ENCODE results near the gene H2AZ2.
"Not testable (repeated sequence)": the region's sequence is repeated elsewhere in the genome, so short reads cannot be mapped to it uniquely, and the experiment has no call there.

The H2AZ2 gene

GRCh38 chr7:44823255-44823781, 24.6 kb downstream of the H2AZ2 start:
- H3K4me3 ChIP-seq (ENCODE audit: low read depth, low read length) = no peak overlapping the region

DNA sequence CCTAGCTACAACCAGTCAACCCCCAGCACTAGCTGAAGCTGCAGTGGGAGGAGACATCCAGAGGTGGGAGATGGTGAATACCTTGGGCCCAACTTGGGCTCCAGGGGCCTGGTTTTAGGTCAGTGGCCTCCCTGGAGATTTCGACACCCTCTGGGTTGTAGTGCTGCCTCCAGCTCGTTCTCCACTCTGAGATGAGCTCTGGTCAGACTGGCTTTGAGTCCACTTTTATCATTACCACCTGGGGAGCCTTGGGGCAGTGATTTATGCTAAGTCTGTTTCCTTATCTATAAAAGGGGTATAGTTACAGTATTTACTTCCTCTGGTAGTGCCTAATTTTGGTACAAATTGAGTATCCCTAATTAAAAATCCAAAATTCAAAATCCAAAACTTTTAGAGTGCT, 28.6 kb downstream of the H2AZ2 start:
- no peak overlapping the region for H3K4me3 ChIP-seq (ENCODE audit: low read depth, low read length)

- H3K4me3 ChIP-seq (ENCODE audit: low read depth, low read length) = no peak overlapping the region
Measured at GRCh38 chr7:44814919-44815318, 33.0 kb downstream of the H2AZ2 start.

DNA sequence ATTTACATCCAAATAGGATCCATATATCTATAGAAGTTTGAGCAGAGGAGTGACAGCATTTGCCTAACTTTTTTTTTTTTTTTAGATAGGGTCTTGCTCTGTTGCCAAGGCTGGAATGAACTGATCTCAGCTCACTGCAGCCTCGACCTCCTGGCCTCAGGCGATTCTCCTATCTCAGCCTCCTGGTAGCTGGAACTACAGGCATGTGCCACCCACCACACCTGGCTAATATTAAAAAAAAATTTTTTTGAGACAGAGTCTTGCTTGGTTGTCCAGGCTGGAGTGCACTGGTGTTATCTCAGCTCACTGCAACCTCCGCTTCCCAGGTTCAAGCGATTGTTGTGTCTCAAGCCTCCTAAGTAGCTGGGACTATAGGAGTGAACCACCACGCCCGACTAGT, 36.3 kb downstream of the H2AZ2 start:
- no peak overlapping the region for H3K4me3 ChIP-seq (ENCODE audit: low read depth, low read length)

DNA sequence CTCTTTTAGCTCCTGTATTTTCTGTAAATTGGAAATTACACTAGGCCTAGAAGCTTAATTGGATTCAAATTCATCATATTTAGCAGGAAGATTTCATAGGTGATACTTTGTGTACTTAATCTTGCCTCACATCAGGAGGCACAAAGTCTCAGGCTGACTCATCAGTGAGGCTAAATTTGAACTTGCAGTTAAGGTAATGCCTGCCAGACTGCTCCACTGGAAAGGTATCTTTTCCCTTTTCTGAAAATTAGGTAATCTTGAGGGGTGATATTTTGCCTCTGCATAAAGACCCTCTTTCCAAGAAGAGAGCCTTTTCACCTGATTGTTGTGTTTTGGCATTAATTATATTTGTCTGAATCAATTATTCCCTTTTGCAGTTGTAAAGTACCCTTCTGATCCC, 36.8 kb downstream of the H2AZ2 start:
- no peak overlapping the region for H3K4me3 ChIP-seq (ENCODE audit: low read depth, low read length)

GRCh38 chr7:44808914-44809393, 38.9 kb downstream of the H2AZ2 start:
- H3K4me3 ChIP-seq (ENCODE audit: low read depth, low read length) = no peak overlapping the region

- H3K4me3 ChIP-seq (ENCODE audit: low read depth, low read length) = no peak overlapping the region
Measured at GRCh38 chr7:44805950-44806349, 41.9 kb downstream of the H2AZ2 start.

DNA sequence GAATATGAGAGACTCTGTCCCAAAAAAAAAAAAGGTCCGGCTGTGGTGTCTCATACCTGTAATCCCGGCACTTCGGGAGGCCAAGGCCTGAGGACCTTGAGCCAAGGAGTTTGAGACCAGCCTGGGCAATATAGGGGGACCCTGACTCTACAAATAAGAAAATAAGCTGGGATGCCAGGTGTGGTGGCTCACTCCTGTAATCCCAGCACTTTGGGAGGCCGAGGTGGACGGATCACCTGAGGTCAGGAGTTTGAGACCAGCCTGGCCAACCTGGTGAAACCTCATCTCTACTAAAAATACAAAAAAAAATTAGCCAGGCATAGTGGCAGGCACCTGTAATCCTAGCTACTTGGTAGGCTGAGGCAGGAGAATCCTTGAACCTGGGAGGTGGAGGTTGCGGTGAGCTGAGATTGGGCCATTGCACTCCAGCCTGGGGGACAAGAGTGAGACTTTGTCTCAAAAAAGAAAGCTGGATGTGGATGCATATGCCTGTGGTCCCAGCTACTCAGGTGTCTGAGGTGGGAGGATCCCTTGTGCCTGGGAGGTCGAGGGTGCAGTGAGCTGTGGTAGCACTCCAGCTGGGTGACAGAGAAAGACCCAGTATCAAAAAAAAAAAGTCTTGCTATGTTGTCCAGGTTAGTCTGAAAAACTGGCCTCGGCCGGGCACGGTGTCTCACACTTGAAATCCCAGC, 43.9 kb downstream of the H2AZ2 start:
- H3K4me3 ChIP-seq (ENCODE audit: low read depth, low read length) = not testable (repeated sequence)

DNA sequence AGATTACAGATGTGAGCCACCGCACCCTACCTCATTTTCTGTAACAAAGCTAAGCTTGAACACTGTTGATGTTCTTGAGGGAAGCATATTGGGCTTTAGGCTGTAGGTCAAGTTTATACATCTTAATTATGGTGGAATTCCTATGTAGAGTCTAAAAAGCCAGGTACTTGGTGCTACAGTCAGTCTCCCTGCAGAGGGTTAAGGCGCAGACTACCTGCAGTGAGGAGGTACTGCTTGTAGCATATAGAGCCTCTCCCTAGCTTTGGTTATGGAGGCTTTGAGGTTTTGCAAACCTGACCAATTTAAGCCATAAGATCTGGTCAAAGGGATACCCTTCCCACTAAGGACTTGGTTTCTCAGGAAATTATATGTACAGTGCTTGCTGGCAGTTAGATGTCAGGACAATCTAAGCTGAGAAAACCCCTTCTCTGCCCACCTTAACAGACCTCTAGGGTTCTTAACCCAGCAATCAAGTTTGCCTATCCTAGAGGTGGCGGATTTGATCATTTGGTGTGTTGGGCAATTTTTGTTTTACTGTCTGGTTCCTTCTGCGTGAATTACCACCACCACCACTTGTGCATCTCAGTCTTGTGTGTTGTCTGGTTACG, 45.4 kb downstream of the H2AZ2 start:
- H3K4me3 ChIP-seq (ENCODE audit: low read depth, low read length) = no peak overlapping the region

- no peak overlapping the region for H3K4me3 ChIP-seq (ENCODE audit: low read depth, low read length)
Measured at GRCh38 chr7:44801890-44802289, 46.0 kb downstream of the H2AZ2 start.

- H3K4me3 ChIP-seq (ENCODE audit: low read depth, low read length) = no peak overlapping the region
Measured at GRCh38 chr7:44799939-44800338, 47.9 kb downstream of the H2AZ2 start.

- H3K4me3 ChIP-seq (ENCODE audit: low read depth, low read length) = peak overlapping the region; percentile 14
Measured at GRCh38 chr7:44798649-44799305, 49.1 kb downstream of the H2AZ2 start.

DNA sequence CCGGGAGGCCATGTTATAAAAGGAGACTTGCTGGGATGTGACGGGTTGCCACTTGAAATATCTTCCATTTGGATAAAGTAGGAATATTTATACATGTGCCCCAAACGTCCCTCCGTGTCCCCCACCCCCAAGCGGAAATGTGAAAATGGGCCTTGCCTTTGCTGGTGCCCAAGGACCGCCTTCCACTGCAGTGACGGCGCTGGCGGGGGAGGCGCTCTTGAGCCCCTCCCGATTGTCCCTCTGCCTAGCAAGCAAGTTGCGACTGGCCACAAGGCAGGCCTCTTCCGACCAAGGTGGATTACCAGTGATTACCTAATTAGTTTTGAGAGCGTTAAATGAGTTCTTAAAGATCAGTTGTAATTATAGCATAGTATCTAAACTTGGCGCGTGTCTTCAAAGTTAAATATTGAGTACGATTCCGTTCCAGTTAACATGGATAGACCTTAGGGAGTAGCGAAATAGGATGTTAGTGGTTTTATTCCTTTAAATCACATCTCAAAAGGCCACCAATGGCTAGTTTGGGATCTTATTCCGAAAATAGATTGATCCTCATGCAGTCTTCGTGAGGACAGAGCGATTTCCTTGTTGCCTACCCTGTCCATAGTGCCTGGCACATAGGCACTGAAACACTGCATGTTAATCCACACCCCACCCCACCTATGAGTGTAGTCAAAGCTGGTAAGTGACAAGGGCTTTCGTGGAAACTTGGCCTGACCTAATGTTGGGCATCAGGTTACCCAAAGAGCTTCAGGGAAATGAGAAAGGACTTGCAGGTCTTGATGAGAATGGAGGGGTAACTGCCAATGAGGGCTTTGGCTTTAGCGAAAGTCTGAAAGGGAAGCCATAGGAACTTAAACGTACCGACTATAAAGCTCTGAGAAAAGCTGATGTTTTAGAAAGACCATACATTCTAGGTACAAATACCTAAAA, 50.3 kb downstream of the H2AZ2 start:
- H3K4me3 ChIP-seq (ENCODE audit: low read depth, low read length) = peak overlapping the region; percentile 99

- H3K4me3 ChIP-seq (ENCODE audit: low read depth, low read length) = peak within 1 kb of the TSS; percentile 99
Measured at GRCh38 chr7:44796504-44797328, 51.2 kb downstream of the H2AZ2 start, which contains the start of gene PPIA. Gene PPIA (plus strand): TSS chr7:44796681. CDS start chr7:44796725, 44 bp downstream.

GRCh38 chr7:44796034-44796503, 51.8 kb downstream of the H2AZ2 start:
- H3K4me3 ChIP-seq (ENCODE audit: low read depth, low read length) = peak overlapping the region; percentile 81

GRCh38 chr7:44794331-44794730, 53.6 kb downstream of the H2AZ2 start:
- no peak overlapping the region for H3K4me3 ChIP-seq (ENCODE audit: low read depth, low read length)

GRCh38 chr7:44793919-44794318, 54.0 kb downstream of the H2AZ2 start:
- H3K4me3 ChIP-seq (ENCODE audit: low read depth, low read length) = no peak overlapping the region

GRCh38 chr7:44791278-44792219, 56.3 kb downstream of the H2AZ2 start:
- H3K4me3 ChIP-seq (ENCODE audit: low read depth, low read length) = no peak overlapping the region

GRCh38 chr7:44789990-44790389, 57.9 kb downstream of the H2AZ2 start:
- no peak overlapping the region for H3K4me3 ChIP-seq (ENCODE audit: low read depth, low read length)

Measured in iPS-11a (cell line).